Sigmoid colon (tissue), 7 donors: Measurements from ENCODE around the gene JAK2. TPM values are rescaled to one million over a fixed set of nuclear protein-coding genes. Genes with fewer than 3 reads are reported as not detected.

Experiments used
- DNase-seq: peaks from one replicate; pipeline ENCODE4 v3.0.0-alpha.2; 2019
- H3K27ac ChIP-seq, 4 donors: fragments of 200-600 bp; sonication (generic); one replicate each; pipeline ENCODE4 v1.5.1; 2016 to 2019; ENCODE audit warnings: mild to moderate bottlenecking in 1 of 4
- H3K27me3 ChIP-seq, 3 donors: fragments of 200-600 bp; sonication (generic); one replicate each; pipeline ENCODE4 v1.5.1; 2019; ENCODE audit warnings: mild to moderate bottlenecking in 1 of 3
- H3K36me3 ChIP-seq, 4 donors: fragments of 200-600 bp; sonication (generic); one replicate each; pipeline ENCODE4 v1.5.1; 2016 to 2019
- H3K4me1 ChIP-seq, 4 donors: fragments of 200-600 bp; sonication (generic); one replicate each; pipeline ENCODE4 v1.5.1; 2017 to 2019
- H3K4me3 ChIP-seq, 4 donors: fragments of 200-600 bp; sonication (generic); one replicate each; pipeline ENCODE4 v1.5.1; 2017 to 2019; ENCODE audit warnings: mild to moderate bottlenecking in 2 of 4, moderate library complexity in 1 of 4
- H3K9me3 ChIP-seq, 4 donors: fragments of 200-600 bp in 3 of 4; sonication (generic) in 3 of 4; one replicate each; pipeline versions ENCODE4 v1.5.1 to v1.6.1; 2013 to 2019
- EP300 ChIP-seq, 4 donors: sonication (generic); formaldehyde crosslinking; IDR thresholded peaks; one replicate each; pipeline ENCODE4 v1.6.1; 2017; ENCODE audit warnings: antibody characterized with exemption in 4 of 4
- POLR2A ChIP-seq, 2 donors: fragments of 450-650 bp; IDR thresholded peaks; one replicate each; pipeline ENCODE4 v1.6.1; 2016; ENCODE audit warnings: antibody characterized with exemption in 2 of 2, mild to moderate bottlenecking in 2 of 2, moderate library complexity in 2 of 2
- POLR2AphosphoS5 ChIP-seq, 4 donors: sonication (generic); formaldehyde crosslinking; IDR thresholded peaks; one replicate each; pipeline ENCODE4 v1.6.1; 2017; ENCODE audit warnings: antibody characterized with exemption in 4 of 4
- WGBS, 2 donors: extraction: QIAGEN DNeasy Blood & Tissue Kit; methylation state at CpG; one replicate each; pipeline ENCODE4 v1.1.7; 2013; 5-methylcytosine and 5-hydroxymethylcytosine counted together
- intact Hi-C: fragments of 100-400 bp; cut with DNase I; formaldehyde crosslinking; loops from one replicate; pipeline ENCODE4 v1.15.1; 2023
- polyA plus RNA-seq, 3 donors: library from polyadenylated mRNA; stranded (reverse); fragments of 200-250 nt; gene quantifications; one replicate each; pipeline ENCODE4 v1.2.3, GENCODE V29; 2013
- total RNA-seq, 4 donors: library from RNA; depleted of rRNA; stranded (reverse); fragments of >200 nt; gene quantifications; one replicate each; pipeline ENCODE4 v1.1.0, GENCODE V29; 2016
- TF ChIP-seq, protein P1 (sequence below), 4 experiments: fragments of 450-650 bp in 3 of 4; fragments of 200-600 bp in 1 of 4; IDR thresholded peaks; one replicate each; pipeline ENCODE4 v1.5.1; 2016 to 2019; ENCODE audit warnings: antibody characterized with exemption in 4 of 4, mild to moderate bottlenecking in 3 of 4, moderate library complexity in 2 of 4
- donor health status: healthy with polysubstance abuse.
- donor health status: Bipolar disorder and iron deficiency.
- donor health status: healthy.

The JAK2 gene
- total and polyA plus RNA-seq, 7 donors = 5.3 to 36.8 (median 28.5) TPM

DNA sequence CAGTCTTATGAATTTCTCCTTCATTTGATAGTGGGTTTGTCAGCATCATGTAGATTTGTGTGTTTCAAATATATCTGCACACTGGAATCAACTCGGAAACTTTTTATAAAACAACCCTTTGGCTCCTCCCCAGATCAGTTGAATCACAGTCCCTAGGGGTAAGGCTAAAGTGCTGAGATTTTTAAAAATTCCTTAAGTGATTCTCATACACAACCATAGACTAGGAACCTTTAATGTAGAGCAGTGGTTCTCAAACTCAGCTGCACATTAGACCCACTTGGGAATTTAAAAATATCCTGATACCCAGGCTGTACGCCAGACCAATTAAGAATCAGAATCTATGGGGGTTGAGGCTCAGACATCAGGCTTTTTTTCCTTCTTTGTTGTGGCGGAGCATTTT is 17.5 kb upstream of the JAK2 start:
- Histone ChIP-seq H3K36me3 (no peaks in the 10 kb centered on the region), H3K4me3 (no peak overlapping the region), H3K4me1 (no peaks in the 10 kb centered on the region), H3K27me3 (no peaks in the 10 kb centered on the region), H3K9me3 (no peaks in the 10 kb centered on the region), H3K27ac (no peak overlapping the region)
- intact Hi-C loops = no loop called here
- no peak for DNase-seq
- WGBS, 2 donors = 89 to 92% methylated on average over 3 of the region's 3 CpGs
- TF ChIP-seq EP300 (IDR thresholded peaks at IDR 0.05) (no peak), POLR2A (IDR thresholded peaks at IDR 0.05) (no peak), POLR2AphosphoS5 (IDR thresholded peaks at IDR 0.05) (no peak)
- TF ChIP-seq, protein P1, sequence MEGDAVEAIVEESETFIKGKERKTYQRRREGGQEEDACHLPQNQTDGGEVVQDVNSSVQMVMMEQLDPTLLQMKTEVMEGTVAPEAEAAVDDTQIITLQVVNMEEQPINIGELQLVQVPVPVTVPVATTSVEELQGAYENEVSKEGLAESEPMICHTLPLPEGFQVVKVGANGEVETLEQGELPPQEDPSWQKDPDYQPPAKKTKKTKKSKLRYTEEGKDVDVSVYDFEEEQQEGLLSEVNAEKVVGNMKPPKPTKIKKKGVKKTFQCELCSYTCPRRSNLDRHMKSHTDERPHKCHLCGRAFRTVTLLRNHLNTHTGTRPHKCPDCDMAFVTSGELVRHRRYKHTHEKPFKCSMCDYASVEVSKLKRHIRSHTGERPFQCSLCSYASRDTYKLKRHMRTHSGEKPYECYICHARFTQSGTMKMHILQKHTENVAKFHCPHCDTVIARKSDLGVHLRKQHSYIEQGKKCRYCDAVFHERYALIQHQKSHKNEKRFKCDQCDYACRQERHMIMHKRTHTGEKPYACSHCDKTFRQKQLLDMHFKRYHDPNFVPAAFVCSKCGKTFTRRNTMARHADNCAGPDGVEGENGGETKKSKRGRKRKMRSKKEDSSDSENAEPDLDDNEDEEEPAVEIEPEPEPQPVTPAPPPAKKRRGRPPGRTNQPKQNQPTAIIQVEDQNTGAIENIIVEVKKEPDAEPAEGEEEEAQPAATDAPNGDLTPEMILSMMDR (IDR thresholded peaks at IDR 0.05) = no peak

DNA sequence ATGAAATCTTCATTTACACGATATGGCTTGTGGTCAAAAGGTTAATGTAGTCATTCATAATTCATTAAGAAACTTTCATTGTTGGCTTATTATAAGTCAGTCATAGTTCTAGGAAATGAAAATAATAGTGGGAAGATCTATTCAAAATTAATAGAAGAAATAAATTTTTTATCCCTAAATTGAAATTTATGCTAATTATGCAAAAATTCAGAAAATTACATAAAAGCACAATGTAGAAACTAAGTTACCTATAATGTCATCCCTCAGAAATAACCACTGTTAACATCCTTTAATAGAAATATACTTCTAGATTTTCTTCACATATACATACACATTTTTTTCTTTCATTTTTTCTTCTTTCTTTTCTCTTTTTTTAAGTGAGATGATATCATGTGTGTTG is 15.9 kb upstream of the JAK2 start:
- intact Hi-C loops = no loop called here
- Histone ChIP-seq H3K36me3 (no peaks in the 10 kb centered on the region), H3K27ac (no peak overlapping the region), H3K4me1 (no peaks in the 10 kb centered on the region), H3K27me3 (no peaks in the 10 kb centered on the region), H3K9me3 (no peaks in the 10 kb centered on the region), H3K4me3 (no peak overlapping the region)
- TF ChIP-seq POLR2A (IDR thresholded peaks at IDR 0.05) (no peak), POLR2AphosphoS5 (IDR thresholded peaks at IDR 0.05) (no peak), EP300 (IDR thresholded peaks at IDR 0.05) (no peak)
- TF ChIP-seq, protein P1 (IDR thresholded peaks at IDR 0.05) = no peak
- no peak for DNase-seq
- 79 to 93% methylated on average over 1 of the region's 1 CpG for WGBS, 2 donors

DNA sequence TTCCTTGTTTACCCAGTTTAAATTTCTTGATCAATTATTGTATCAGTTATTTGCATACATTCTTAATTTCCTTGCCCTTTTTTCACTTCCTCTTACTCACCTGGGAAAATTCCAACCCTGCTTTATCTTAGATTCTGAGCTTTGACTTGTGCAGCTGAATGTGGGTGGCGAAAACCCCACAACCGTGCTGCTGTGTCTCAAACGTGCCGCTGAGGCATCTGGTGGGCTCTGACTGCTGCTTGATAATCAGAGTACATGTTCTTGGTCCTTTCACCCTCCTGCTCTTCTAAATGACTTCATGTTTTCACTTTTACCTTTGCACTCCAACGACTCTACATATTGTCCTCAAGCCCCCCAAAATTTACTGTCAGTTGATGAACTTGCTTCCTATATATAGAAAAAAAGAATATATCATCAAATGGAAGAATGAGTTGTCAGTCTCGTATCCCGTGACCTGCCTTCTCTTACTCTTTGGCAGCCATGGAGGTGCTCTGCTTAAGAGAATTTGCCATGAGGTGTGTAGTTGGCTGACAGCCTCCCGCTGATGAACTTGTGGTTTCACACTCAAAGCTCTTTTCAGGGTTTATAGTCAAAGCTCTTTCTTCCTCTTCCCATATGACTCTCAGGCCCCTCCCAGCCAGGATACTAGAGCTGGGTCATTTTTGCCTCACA is 14.0 kb upstream of the JAK2 start:
- Histone ChIP-seq H3K4me1 (no peaks in the 10 kb centered on the region), H3K4me3 (no peak overlapping the region), H3K27me3 (no peaks in the 10 kb centered on the region), H3K27ac (no peak overlapping the region), H3K36me3 (no peaks in the 10 kb centered on the region), H3K9me3 (no peaks in the 10 kb centered on the region)
- intact Hi-C loops = no loop called here
- TF ChIP-seq POLR2AphosphoS5 (IDR thresholded peaks at IDR 0.05) (no peak), EP300 (IDR thresholded peaks at IDR 0.05) (no peak), POLR2A (IDR thresholded peaks at IDR 0.05) (no peak)
- TF ChIP-seq, protein P1 (IDR thresholded peaks at IDR 0.05) = no peak
- DNase-seq = no peak
- 65 to 84% methylated on average over 8 of the region's 8 CpGs for WGBS, 2 donors

- no peaks in the 10 kb centered on the region for H3K36me3 ChIP-seq
- no peaks in the 10 kb centered on the region for H3K9me3 ChIP-seq
- no peaks in the 10 kb centered on the region for H3K27me3 ChIP-seq
- TF ChIP-seq EP300 (IDR thresholded peaks at IDR 0.05) (no peak), POLR2AphosphoS5 (IDR thresholded peaks at IDR 0.05) (no peak), POLR2A (IDR thresholded peaks at IDR 0.05) (no peak)
- TF ChIP-seq, protein P1 (IDR thresholded peaks at IDR 0.05) = no peak
- intact Hi-C loops = no loop called here
- H3K4me3 ChIP-seq = no peak overlapping the region
- no peak for DNase-seq
- no peak overlapping the region for H3K27ac ChIP-seq
- no peaks in the 10 kb centered on the region for H3K4me1 ChIP-seq
- WGBS, 2 donors = 76 to 82% methylated on average over 1 of the region's 1 CpG
Measured at GRCh38 chr9:4973246-4973645, 11.8 kb upstream of the JAK2 start.

DNA sequence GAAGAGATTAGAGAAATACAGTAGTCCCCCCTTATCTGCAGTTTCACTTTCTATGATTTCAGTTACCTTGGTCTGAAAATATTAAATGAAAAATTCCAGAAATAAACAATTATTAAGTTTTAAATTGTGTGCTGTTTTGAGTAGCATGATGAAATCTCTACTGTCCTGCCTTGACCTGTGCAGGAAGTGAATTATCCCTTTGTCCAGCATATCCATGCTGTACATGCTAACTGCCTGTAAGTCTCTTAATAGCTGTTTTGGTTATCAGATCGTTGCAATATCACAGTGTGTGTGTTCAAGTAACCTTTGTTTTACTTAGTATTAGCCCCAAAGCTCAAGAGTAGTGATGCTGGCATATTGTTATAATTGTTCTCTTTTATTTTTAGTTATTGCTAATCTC is 11.2 kb upstream of the JAK2 start:
- TF ChIP-seq EP300 (IDR thresholded peaks at IDR 0.05) (no peak), POLR2AphosphoS5 (IDR thresholded peaks at IDR 0.05) (no peak)
- TF ChIP-seq, protein P1 (IDR thresholded peaks at IDR 0.05) = no peak
- Histone ChIP-seq H3K27ac (no peak overlapping the region), H3K4me1 (no peaks in the 10 kb centered on the region), H3K36me3 (no peaks in the 10 kb centered on the region), H3K27me3 (no peaks in the 10 kb centered on the region), H3K4me3 (no peak overlapping the region), H3K9me3 (no peaks in the 10 kb centered on the region)
- no peak for DNase-seq
- 35 to 75% methylated on average over 1 of the region's 1 CpG for WGBS, 2 donors
- intact Hi-C loops = no loop called here
